ENCODE measurements around the gene ANP32E.
"Not testable (repeated sequence)": the region's sequence is repeated elsewhere in the genome, so short reads cannot be mapped to it uniquely, and the experiment has no call there.

DNA sequence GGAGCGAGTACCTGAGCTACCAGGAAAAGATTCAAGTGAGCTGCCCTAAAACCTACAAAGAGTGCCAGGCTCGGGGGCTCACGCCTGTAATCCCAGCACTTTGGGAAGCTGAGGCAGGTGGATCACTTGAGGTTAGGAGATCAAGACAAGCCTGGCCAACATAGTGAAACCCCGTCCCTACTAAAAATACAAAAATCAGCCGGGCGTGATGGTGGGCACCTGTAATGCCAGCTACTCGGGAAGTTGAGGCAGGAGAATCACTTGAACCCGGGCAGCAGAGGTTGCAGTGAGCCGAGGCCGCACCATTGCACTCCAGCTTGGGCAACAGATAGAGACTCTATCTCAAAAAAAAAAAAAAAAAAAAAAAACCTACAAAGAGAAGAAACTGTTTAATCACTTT is 3.0 kb downstream of the ANP32E start:
- TF ChIP-seq POLR2A (IDR thresholded peaks at IDR 0.05) = not testable (repeated sequence)
- TF ChIP-seq, protein P1, sequence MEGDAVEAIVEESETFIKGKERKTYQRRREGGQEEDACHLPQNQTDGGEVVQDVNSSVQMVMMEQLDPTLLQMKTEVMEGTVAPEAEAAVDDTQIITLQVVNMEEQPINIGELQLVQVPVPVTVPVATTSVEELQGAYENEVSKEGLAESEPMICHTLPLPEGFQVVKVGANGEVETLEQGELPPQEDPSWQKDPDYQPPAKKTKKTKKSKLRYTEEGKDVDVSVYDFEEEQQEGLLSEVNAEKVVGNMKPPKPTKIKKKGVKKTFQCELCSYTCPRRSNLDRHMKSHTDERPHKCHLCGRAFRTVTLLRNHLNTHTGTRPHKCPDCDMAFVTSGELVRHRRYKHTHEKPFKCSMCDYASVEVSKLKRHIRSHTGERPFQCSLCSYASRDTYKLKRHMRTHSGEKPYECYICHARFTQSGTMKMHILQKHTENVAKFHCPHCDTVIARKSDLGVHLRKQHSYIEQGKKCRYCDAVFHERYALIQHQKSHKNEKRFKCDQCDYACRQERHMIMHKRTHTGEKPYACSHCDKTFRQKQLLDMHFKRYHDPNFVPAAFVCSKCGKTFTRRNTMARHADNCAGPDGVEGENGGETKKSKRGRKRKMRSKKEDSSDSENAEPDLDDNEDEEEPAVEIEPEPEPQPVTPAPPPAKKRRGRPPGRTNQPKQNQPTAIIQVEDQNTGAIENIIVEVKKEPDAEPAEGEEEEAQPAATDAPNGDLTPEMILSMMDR (IDR thresholded peaks at IDR 0.05) = not testable (repeated sequence)

Measured in ovary (tissue), 3 donors.